H54 (cell line): ENCODE results near the gene PTGER1.

ENCODE experiments used
- DNase-seq: peaks from one replicate; pipeline ENCODE4 v3.0.0; 2011; ENCODE audit warnings: low spot score, mixed read lengths; ENCODE audit not compliant: insufficient read length
- FAIRE-seq: peaks from 3 replicates; lab custom pipeline; 2011; peaks lifted over from hg19 to GRCh38; lab: Jason Lieb, UNC
- POLR2A ChIP-seq: IDR thresholded peaks from 2 replicates; pipeline ENCODE4 v1.6.1; 2011; ENCODE audit warnings: low read depth, mild to moderate bottlenecking, low read length

The PTGER1 gene

DNA sequence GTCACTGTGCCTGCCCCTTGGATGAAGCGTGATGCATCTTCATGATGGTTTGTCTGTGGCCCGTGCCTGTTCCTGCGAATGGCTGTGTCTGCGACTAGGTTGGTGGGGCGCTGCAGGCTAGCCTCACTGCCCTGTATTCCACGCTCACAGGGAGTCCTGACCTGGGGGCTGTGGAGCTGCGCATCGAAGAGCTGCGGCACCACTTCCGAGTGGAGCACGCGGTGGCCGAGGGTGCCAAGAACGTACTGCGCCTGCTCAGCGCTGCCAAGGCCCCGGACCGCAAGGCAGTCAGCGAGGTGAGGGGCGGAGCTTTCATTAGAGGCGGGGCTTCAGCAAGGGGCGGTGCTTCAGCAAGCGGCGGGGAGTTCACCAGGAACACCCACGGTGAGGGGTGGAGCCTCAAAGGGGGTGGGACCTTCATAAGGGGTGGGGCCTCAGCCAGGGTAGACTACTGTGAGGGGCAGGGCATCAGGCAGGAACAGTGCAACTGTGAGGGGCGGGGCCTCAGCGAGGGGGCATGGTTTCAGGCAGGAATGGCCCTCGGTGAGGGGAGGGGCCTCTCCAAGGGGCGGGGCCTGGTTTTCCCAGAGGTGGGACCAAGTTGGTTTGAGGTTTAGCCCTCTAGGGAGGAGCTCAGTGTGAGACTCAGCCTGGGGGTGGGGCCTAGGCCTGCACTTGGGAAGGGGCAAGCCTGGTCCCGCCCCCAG, 24.8 kb downstream of the PTGER1 start:
- no peak for TF ChIP-seq POLR2A
- DNase-seq (no peak), FAIRE-seq (no peak)

DNA sequence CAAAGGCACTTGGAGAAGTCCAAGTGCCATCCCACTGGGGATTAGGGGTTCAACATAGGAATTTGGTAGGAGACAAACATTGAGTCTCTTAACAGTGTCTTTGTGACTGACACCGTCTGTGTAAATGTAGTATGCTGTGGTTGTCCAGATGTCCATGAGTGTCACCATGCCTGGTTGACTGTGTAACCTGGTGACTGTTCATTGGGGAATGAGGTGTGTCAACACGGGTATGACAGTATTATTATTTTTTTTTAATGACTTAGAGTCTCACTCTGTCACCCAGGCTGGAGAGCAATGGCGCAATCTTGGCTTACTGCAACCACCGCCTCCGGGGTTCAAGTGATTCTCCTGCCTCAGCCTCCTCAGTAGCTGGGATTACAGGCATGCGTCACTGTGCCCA, 25.8 kb downstream of the PTGER1 start:
- no peak for DNase-seq
- FAIRE-seq, result no peak
- no peak for TF ChIP-seq POLR2A

DNA sequence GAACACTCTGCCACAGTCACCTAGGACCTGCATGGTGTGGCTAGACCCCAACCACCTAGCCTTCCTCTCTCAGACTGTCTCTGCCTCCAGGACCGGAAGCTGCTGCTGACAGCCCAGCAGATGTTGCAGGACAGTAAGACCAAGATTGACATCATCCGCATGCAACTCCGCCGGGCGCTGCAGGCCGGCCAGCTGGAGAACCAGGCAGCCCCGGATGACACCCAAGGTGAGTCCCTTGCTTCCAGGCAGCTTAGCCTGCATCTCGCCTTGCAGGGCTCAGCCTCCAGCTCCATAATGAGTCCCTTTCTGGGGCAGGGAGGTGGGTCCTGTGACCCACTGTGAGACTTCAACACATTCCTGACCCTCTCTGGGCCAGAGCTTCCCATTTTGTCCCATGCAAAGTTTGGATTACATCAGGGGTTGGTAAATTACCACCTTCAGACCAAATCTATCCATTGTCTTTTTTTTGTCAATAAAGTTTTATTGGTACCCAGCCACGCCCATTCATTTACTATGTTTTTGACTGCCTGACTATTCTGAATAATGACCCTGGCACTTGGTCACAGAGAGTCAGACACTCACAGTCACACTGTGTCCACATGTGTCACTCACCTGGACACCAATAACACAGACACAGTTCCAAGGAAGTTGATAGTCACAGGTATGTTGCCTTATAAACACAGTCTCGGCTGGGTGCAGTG, 28.7 kb downstream of the PTGER1 start:
- FAIRE-seq (no peak), DNase-seq (no peak)
- TF ChIP-seq POLR2A, result no peak

DNA sequence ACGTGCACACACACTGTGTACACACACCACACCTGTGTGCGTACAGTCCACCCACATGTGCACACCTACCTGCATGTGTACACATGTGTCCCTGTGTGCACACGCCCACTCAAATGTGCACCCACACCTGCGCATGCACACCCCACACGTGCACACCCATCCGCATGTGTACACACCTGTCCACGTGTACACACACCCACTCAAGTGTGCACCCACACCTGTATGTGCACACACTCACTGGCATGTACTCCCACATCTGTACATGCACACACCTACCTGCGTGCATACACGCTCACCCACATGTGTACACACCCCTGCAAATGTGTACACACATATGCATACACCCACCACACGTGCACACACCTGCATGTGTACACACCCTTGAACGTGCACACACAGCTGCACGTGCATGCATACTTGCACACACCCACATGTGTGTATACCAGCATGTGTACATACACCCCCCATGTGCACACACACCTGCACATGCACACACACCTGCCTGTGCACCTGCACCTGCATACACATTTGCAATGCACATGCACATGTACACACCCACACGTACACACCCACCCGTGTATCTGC, 31.4 kb downstream of the PTGER1 start:
- TF ChIP-seq POLR2A, result no peak
- DNase-seq, result no peak
- no peak for FAIRE-seq

DNA sequence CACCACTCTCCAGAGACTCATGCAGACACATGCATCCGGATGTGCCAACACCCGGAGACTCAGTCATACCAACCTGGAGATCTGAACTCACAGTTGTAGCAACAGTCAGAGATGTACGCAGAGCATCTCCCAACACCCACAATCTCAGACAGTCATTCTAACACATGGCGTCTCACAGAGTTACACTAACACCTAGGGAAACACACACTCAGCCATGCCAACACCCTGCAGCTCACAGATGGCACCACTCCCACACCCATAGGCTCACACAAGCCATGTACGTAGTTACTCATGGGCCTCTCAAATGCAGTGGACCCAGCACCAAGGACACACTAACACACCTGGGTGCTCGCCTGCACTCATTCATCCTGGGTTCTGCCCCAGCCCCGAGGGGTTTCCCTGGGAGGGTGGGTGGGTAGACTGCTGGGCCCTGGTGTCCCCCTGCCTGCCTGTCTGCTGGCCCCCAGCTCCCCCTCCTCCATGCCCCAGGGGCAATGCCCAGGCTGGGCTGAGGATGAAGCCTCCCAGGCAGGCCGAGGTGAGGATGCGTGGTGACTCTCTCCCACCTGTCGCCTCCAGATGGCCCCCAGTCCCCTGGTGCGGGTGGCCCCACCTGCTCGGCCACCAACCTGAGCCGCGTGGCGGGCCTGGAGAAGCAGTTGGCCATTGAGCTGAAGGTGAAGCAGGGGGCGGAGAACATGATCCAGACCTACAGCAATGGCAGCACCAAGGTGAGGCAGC, 32.1 kb downstream of the PTGER1 start:
- no peak for TF ChIP-seq POLR2A
- FAIRE-seq, result no peak
- no peak for DNase-seq

DNA sequence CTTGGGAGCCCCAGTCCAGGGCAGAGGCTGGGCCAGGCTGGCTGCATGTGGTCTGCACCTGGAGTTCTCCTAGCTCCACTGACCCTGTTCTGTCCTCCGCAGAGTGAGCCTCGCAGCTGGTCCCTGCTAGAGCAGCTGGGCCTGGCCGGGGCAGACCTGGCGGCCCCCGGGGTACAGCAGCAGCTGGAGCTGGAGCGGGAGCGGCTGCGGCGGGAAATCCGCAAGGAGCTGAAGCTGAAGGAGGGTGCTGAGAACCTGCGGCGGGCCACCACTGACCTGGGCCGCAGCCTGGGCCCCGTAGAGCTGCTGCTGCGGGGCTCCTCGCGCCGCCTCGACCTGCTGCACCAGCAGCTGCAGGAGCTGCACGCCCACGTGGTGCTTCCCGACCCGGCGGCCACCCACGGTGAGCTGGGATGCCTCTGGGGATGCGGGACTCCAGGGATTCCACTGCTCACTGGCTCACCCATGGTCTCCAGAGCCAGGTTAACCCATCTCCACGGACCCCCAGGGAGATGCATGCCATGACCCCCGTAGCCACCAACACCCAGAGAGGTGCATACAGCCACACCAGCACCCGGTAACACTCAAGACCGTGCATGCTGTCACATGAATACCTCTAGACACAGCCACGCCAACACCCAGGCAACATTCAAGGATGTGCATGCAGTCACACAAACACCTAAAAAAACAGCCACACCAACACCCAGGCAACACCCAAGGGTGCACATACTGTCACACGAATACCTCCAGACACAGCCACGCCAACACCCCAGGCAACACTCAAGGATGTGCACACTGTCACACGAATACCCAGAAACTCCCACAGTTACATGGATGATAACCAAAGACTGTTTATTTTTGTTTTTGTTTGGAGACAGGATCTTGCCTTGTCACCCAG, 33.9 kb downstream of the PTGER1 start:
- no peak for TF ChIP-seq POLR2A
- no peak for FAIRE-seq
- no peak for DNase-seq

DNA sequence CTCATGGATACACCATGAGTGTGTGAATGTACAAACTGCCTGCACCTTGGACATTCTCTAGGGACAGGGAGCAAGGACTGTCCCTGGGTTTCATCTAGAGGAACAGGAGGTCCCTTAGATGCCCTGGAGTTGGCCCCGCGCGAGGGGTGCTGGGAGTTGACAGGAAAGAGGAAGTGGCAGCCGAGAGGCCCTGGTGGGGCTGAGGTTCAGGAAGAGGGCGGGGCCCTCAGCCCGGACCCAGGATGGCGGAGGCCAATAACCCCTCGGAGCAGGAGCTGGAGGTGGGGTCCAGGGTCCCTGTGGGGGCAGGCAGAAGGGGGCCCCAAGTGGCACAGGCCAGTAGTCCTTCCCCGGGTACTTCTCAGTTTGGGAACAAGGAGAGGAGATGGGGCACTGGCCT, 35.1 kb downstream of the PTGER1 start:
- no peak for TF ChIP-seq POLR2A
- FAIRE-seq (no peak), DNase-seq (no peak)

DNA sequence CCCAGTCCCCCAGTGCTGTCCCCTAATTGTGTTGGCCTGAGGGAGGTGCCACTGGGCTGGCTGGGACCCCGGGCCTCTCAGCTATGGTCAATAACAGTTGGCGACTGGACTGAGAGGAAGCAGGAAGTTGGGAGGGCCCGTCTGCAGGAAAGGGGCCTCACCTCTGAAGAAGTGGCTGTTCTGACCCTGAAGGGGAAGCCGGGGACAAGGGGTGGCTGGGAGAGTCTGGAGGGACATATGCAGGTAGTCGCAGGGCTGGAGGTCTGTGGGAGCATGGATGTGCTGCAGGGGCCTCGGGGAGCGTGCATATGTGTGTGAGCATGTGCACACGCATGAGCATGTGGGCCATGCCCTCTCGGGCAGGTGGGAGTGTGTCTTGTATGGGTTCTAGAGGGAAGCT, 36.1 kb downstream of the PTGER1 start:
- DNase-seq, result no peak
- TF ChIP-seq POLR2A, result no peak
- FAIRE-seq, result no peak

DNA sequence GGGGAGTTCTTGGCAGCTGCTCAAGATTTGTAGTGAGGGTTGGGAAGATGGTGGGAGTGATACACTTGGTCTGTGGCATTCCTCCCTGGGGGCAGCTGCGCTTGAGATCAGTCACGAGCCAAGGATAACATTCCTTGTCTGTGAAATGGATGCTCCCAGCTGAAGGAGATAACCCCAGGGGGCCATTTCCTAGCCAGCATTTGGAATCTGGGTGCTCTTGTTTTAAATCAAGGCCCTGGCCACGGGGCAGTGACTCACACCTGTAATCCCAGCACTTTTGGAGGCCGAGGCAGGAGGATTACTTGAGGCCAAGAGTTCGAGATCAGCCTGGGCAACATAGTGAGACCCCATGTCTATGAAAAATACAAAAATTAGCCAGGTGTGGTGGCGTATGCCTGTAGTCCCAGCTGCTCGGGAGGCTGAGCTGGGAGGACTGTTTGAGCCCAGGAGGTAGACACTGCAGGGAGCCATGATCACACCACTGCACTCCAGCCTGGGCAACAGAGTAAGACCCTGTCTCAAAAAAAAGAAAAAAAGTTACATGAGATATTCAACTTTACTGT, 37.5 kb downstream of the PTGER1 start:
- DNase-seq (no peak), FAIRE-seq (no peak)
- no peak for TF ChIP-seq POLR2A

DNA sequence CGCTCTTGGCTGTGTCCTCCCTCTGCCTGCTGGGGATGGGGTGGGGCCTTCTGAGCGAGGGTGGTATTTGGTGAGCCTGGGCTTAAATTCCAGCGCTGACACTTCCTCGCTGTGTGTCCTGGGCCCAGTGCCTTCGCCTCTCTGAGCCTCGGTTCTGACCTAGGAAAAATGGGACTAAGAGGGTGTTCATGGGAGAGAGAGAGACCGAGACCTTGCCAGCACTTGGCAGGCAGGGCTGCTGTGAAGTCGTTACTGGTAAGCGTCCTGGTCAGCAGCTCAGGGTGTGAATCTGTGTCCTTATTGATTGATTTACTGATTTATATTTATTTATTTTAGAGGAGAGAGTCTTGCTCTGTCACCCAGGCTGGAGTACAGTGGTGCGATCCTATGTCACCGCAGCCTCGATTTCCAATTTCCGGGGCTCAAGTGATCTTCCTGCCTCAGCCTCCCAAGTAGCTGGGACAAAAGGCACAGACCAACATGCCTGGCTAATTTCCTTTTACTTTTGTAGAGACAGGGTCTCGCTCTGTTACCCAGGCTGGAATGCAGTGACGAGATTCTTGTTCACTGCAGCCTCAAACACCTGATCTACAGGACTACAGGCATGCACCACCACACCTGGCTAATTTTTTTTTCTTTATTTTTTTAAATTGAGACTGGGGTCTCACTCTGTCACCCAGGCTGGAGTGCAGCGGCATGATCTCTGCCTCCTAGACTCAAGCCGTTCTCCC, 39.7 kb downstream of the PTGER1 start:
- no peak for FAIRE-seq
- TF ChIP-seq POLR2A, result no peak
- DNase-seq, result no peak

DNA sequence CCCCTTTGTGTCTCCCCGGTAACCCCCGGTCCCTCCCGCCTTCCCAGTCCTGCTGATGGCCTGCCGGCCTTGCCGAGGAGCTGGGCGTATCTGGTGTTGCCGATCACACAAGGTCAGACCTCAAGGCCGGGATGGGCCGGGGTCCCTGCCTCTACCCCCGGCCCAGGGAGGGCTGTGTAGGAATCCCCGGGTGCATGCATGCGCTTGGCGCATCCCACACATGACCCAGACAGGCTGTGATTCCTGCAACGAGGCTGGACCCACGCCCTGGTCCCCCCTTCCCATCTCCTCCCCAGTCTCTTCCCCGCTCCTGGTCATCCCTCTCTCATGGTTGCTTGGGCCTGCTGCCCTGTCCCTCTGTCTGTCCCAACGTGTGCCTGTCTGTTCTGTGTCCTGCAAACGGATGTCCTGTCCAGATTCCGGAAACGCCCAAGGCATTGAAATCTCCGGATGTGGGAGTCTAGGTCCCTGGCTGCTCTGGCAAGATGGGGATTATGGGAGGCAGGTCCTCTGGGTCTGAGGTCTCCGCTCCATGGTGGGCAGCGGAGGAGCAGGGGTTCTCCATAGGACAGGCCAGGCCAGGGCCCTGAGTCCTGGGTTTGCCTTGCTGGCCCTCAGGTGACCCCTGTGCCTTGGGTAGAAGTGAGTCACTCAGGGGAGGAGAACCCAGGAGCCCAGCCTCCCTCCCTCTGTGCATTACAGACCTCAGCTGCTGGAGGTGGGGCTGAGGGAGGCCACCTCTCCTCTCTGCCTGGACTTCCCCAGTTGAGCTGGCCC, 40.4 kb downstream of the PTGER1 start:
- FAIRE-seq (peak; percentile 62), DNase-seq (peak; percentile 79)
- TF ChIP-seq POLR2A, result no peak; the same call in 1 of the 2 replicates
